Kidney epithelial cell (primary cell): ENCODE data around the gene COPS2. TPM values are rescaled to one million over a fixed set of nuclear protein-coding genes. Genes with fewer than 3 reads are reported as not detected.
"Not testable (repeated sequence)": the region's sequence is repeated elsewhere in the genome, so short reads cannot be mapped to it uniquely, and the experiment has no call there.

ENCODE experiments used
- DNase-seq: peaks from one replicate; pipeline ENCODE4 v3.0.0-alpha.2; 2010; ENCODE audit warnings: low read depth
- H3K27me3 ChIP-seq: 2 replicates; pipeline ENCODE4 v1.6.0; 2011; ENCODE audit warnings: low read length; ENCODE audit not compliant: control insufficient read depth, insufficient read depth
- H3K36me3 ChIP-seq: 2 replicates; pipeline ENCODE4 v1.5.1; 2011; ENCODE audit warnings: low read length; ENCODE audit not compliant: control insufficient read depth, insufficient read depth
- H3K4me3 ChIP-seq: 2 replicates; pipeline ENCODE4 v1.5.1; 2011; ENCODE audit warnings: low read depth, mild to moderate bottlenecking, control low read depth, low read length
- total RNA-seq: library from RNA; depleted of rRNA; stranded (reverse); fragments of >200 nt; gene quantifications from 2 replicates; pipeline ENCODE4 v1.2.3, GENCODE V29; 2015
- TF ChIP-seq, protein P1 (sequence below): IDR thresholded peaks from 2 replicates; pipeline ENCODE4 v1.5.1; 2011; ENCODE audit warnings: mild to moderate bottlenecking, moderate library complexity, low read length, control low read depth, inconsistent platforms; ENCODE audit not compliant: insufficient read depth, poor library complexity, severe bottlenecking

The COPS2 gene
- total RNA-seq, 1 donor from 2014 or later, result 46.1 TPM

DNA sequence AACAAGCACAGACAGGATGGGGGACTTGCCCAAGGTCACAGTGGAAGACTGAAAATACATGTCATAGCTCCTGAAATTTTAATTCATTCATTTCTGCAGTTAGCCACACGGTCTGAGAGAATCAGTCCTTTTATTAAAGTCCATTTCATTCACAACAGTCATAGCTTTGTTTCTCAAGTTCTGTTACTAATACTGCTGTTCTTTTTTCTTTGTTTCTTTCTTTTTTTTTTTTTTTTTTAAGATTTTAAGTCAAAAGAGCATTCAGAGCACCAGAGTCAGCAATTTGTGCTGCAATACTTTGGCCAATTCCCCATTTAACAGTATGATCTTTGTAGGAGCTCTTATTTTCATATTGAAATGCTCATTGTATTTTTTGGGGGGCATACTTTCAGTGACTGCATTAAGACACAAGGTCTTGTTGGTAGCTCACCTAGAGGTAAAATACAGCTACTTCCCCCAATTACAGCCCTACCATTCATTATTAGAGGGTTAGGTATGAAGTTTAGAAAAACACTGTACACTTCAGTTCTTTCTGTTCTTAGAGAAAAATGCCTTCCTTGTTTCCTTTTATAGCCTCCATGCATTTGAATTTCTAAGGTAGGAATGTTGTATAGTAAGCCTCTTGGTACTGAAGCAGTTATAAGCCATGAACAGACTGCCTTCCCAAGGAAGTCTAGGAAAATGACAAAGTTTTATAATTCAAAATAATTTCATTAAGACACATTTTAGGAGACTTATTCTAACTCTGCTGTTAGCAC lies 24.2 kb upstream of the COPS2 start:
- H3K36me3 ChIP-seq, result no peaks in the 10 kb centered on the region
- H3K27me3 ChIP-seq, result no peaks in the 10 kb centered on the region
- DNase-seq, result no peak
- TF ChIP-seq, protein P1, sequence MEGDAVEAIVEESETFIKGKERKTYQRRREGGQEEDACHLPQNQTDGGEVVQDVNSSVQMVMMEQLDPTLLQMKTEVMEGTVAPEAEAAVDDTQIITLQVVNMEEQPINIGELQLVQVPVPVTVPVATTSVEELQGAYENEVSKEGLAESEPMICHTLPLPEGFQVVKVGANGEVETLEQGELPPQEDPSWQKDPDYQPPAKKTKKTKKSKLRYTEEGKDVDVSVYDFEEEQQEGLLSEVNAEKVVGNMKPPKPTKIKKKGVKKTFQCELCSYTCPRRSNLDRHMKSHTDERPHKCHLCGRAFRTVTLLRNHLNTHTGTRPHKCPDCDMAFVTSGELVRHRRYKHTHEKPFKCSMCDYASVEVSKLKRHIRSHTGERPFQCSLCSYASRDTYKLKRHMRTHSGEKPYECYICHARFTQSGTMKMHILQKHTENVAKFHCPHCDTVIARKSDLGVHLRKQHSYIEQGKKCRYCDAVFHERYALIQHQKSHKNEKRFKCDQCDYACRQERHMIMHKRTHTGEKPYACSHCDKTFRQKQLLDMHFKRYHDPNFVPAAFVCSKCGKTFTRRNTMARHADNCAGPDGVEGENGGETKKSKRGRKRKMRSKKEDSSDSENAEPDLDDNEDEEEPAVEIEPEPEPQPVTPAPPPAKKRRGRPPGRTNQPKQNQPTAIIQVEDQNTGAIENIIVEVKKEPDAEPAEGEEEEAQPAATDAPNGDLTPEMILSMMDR, result no peak
- no peak overlapping the region for H3K4me3 ChIP-seq

DNA sequence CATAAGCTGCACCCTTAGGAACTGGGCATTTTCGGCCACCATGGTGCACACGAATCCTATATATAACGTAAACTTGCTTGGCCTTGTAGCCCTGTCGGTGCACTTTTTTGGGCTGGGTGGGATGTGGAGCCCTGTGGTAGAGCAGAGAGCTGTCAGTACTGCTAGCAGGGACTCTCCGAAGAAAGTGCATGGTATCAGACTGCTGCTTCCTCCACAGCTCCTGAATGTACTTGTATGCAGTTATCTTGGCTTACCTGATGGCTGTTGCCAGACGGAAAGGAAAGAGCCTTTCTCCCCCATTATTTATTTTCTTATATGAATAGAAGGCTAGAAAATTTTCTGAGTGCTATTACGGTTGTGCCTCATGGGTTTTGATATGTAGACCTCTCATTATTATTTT lies 23.1 kb upstream of the COPS2 start:
- no peaks in the 10 kb centered on the region for H3K36me3 ChIP-seq
- H3K27me3 ChIP-seq, result no peaks in the 10 kb centered on the region
- DNase-seq, result no peak
- TF ChIP-seq, protein P1, result no peak
- no peak overlapping the region for H3K4me3 ChIP-seq

DNA sequence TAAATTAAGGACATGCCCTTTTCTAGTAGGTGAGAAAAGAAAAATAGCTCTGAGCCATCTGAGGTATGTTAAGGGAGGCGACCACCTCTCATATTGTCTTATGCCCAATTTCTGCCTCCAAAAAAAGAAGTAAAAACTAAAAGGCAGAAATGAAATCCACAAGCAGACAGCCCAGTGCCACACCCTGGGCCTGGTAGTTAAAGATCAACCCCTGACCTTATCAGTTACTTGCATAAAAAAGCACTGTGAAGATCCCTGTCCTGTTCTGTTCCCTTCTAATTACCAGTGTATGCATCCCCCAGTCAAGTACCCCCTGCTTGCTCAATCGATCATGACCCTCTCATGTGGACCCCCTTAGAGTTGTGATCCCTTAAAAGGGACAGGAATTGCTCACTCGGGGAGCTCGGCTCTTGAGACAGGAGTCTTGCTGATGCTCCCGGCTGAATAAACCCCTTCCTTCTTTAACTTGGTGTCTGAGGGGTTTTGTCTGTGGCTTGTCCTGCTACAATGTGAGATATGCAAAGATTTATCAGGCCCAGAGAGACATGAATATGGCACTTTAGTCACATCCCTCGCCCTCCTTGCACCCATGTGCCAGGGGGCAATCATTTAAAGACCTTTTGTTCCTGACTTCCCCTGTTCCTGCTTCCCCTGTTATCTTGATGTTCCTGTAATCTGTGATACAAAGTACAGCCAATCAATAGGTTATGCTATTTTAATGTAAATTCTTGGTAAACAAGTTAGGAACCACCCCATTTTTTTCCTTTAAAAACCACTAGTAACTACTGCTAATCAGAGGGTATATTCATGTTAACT lies 20.4 kb upstream of the COPS2 start:
- not testable (repeated sequence) for H3K27me3 ChIP-seq, H3K4me3 ChIP-seq, DNase-seq, H3K36me3 ChIP-seq

DNA sequence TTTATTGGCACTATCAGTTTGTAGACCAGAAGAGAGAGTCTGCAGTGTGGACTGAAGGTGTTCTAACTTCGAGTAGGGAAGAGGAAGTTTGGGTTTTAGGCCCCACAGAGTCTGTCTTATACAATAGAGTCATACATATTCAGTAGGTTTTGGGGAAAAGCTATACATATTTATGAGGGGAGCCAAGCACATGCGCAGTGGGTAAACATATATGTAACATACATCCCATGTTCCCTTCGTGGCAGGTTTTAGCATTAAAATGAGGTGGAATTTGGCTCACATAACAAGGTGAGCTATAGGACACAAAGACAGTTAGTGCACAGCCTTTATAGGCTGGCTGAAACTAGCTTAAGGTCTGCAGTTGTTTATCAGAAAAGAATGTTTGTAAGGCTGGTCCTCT lies 19.5 kb upstream of the COPS2 start:
- no peaks in the 10 kb centered on the region for H3K36me3 ChIP-seq
- no peak for DNase-seq
- H3K4me3 ChIP-seq, result no peak overlapping the region
- H3K27me3 ChIP-seq, result no peaks in the 10 kb centered on the region
- TF ChIP-seq, protein P1, result no peak

DNA sequence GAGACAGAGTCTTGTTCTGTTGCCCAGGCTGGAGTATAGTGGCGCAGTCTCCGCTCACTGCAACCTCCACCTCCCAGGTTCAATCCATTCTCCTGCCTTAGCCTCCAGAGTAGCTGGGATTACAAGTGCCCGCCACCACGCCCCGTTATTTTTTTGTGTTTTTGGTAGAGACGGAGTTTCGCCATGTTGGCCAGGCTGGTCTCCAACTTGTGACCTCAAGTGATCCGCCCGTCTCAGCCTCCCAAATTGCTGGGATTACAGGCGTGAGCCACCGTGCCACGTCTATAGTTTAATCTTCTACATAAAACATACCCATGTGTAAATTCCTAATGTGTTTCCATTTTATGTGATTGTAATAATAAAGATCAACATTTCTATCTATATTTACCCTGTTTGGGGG lies 16.4 kb upstream of the COPS2 start:
- TF ChIP-seq, protein P1, result no peak
- no peak overlapping the region for H3K4me3 ChIP-seq

DNA sequence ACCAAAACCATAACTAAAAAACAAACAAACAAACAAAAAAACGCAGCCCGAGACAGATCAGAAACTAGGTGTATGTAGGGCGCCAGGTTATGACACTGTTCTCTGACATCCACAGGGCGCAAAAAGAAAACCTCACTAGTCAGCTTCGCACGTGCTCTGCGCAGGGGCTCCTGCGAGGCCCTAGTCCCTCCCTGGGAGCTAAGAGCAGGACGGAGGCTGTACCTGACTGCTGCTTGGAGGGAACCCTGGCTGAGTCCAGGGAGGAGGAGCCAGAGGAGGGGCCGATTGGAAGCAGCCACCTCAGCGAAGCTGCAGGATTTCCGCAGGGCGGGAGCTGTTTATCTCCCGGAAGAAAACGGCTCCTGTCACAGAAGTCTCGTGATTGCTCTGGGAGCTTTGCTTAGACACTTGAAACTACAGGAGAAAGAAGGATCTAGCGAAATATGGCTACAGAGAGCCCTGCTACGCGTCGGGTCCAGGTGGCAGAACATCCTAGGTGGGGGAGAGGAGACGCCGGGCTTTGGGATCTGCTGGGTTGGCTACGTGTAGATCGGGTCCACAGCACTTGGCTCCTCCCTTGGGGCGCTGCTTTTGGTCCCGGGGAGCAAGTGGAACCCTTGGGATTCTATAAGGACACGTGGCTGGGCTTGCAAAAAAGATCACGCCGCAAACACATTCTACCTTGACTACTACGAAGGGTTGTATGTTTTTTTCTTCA lies 14.6 kb upstream of the COPS2 start, which contains the start of gene GALK2:
Gene GALK2, plus strand, starts transcription at position 368 of the 718 bp plus-strand sequence. Its CDS starts 76 bp downstream, at position 444.
- no peaks in the 10 kb centered on the region for H3K36me3 ChIP-seq
- no peaks in the 10 kb centered on the region for H3K27me3 ChIP-seq
- TF ChIP-seq, protein P1, result no peak
- peak; percentile 61 for DNase-seq
- peak within 1 kb of the TSS; percentile 88 for H3K4me3 ChIP-seq

More for the DNA sequence above, 16.4 kb upstream of the COPS2 start:
- no peaks in the 10 kb centered on the region for H3K36me3 ChIP-seq
- DNase-seq, result no peak
- H3K27me3 ChIP-seq, result no peaks in the 10 kb centered on the region
